WTC11 (cell line): ENCODE data around the gene GRAP. TPM values are rescaled to one million over a fixed set of nuclear protein-coding genes. Genes with fewer than 3 reads are reported as not detected.

Experiments used
- ATAC-seq: fragments of 200-7000 bp; cut with Tn5 transposase; 2 replicates; pipeline ENCODE4 v1.10.0; 2021; ENCODE audit warnings: mild to moderate bottlenecking, moderate library complexity
- CTCF ChIA-PET: fragments of 300-600 bp; sonication (Branson Sonifier 250); formaldehyde crosslinking; loops from one replicate; lab custom pipeline; 2021; ENCODE audit warnings: antibody characterized with exemption; lab: Charles Lee
- POLR2A ChIA-PET: fragments of 350-600 bp; sonication (Branson Sonifier 250); formaldehyde crosslinking; loops from one replicate; lab custom pipeline; 2021; ENCODE audit warnings: antibody characterized with exemption; lab: Charles Lee
- DNase-seq: peaks from one replicate; pipeline ENCODE4 v3.0.0; 2021; ENCODE audit warnings: low spot score
- H3K27ac Mint-ChIP-seq: 2 replicates; pipeline ENCODE4 v1.8.0; 2021; ENCODE audit warnings: mixed read lengths
- H3K27me3 Mint-ChIP-seq: 2 replicates; pipeline ENCODE4 v1.8.0; 2021; ENCODE audit warnings: low read depth, mild to moderate bottlenecking, moderate library complexity, mixed read lengths
- H3K36me3 Mint-ChIP-seq: 2 replicates; pipeline ENCODE4 v1.8.0; 2021; ENCODE audit warnings: mixed read lengths
- H3K4me1 Mint-ChIP-seq: 2 replicates; pipeline ENCODE4 v1.8.0; 2022; ENCODE audit warnings: mixed read lengths
- H3K4me3 Mint-ChIP-seq: 2 replicates; pipeline ENCODE4 v1.8.0; 2021; ENCODE audit warnings: mild to moderate bottlenecking, moderate library complexity, mixed read lengths
- H3K9me3 Mint-ChIP-seq: 2 replicates; pipeline ENCODE4 v1.8.0; 2021; ENCODE audit warnings: mixed read lengths
- AFF4 ChIP-seq: sonication (generic); formaldehyde crosslinking; IDR thresholded peaks from 2 replicates; pipeline ENCODE4 v1.8.1; 2023; ENCODE audit warnings: mild to moderate bottlenecking, missing genetic modification reagents, borderline replicate concordance
- ATF1 ChIP-seq: sonication (generic); formaldehyde crosslinking; IDR thresholded peaks from 2 replicates; pipeline ENCODE4 v1.8.1; 2023; ENCODE audit warnings: mild to moderate bottlenecking, moderate library complexity, missing genetic modification reagents
- CDX4 ChIP-seq: fragments of 250-450 bp; sonication (Bioruptor Pico); IDR thresholded peaks from 2 replicates; pipeline ENCODE4 v1.9.0; 2021; ENCODE audit warnings: moderate library complexity, mild to moderate bottlenecking, inconsistent platforms, borderline replicate concordance
- CREM ChIP-seq: sonication (generic); formaldehyde crosslinking; IDR thresholded peaks from 2 replicates; pipeline ENCODE4 v1.8.1; 2022; ENCODE audit warnings: mild to moderate bottlenecking, missing genetic modification reagents, moderate library complexity
- GTF2I ChIP-seq: fragments of 250-450 bp; sonication (Bioruptor Pico); conservative IDR thresholded peaks from 2 replicates; pipeline ENCODE4 v1.4.0; 2021; ENCODE audit warnings: mild to moderate bottlenecking
- IRF2 ChIP-seq: sonication (generic); formaldehyde crosslinking; IDR thresholded peaks from 2 replicates; pipeline ENCODE4 v1.8.0; 2022; ENCODE audit warnings: low read depth, missing genetic modification reagents, borderline replicate concordance
- NFE2L1 ChIP-seq: sonication (generic); formaldehyde crosslinking; IDR thresholded peaks from 2 replicates; pipeline ENCODE4 v1.8.1; 2023; ENCODE audit warnings: missing genetic modification reagents
- NR2C2 ChIP-seq: sonication (generic); formaldehyde crosslinking; IDR thresholded peaks from 2 replicates; pipeline ENCODE4 v1.8.0; 2022; ENCODE audit warnings: mild to moderate bottlenecking, missing genetic modification reagents
- OVOL2 ChIP-seq: fragments of 250-450 bp; sonication (Bioruptor Pico); IDR thresholded peaks from 2 replicates; pipeline ENCODE4 v1.9.0; 2021; ENCODE audit warnings: mild to moderate bottlenecking, borderline replicate concordance
- TEAD1 ChIP-seq: sonication (generic); formaldehyde crosslinking; IDR thresholded peaks from 2 replicates; pipeline ENCODE4 v1.8.0; 2022; ENCODE audit warnings: mild to moderate bottlenecking, missing genetic modification reagents
- TEAD4 ChIP-seq: sonication (generic); formaldehyde crosslinking; IDR thresholded peaks from 2 replicates; pipeline ENCODE4 v1.8.0; 2022; ENCODE audit warnings: mild to moderate bottlenecking, missing genetic modification reagents
- ZNF121 ChIP-seq: sonication (generic); formaldehyde crosslinking; IDR thresholded peaks from 2 replicates; pipeline ENCODE4 v1.8.0; 2023; ENCODE audit warnings: missing genetic modification reagents
- ZNF138 ChIP-seq: sonication (generic); formaldehyde crosslinking; conservative IDR thresholded peaks from 2 replicates; pipeline ENCODE4 v1.8.1; 2022; ENCODE audit warnings: mild to moderate bottlenecking, moderate library complexity, missing genetic modification reagents
- ZNF219 ChIP-seq: sonication (generic); formaldehyde crosslinking; IDR thresholded peaks from 2 replicates; pipeline ENCODE4 v1.8.0; 2023; ENCODE audit warnings: missing genetic modification reagents, mild to moderate bottlenecking, borderline replicate concordance
- ZNF396 ChIP-seq: fragments of 250-450 bp; sonication (Bioruptor Pico); IDR thresholded peaks from 2 replicates; pipeline ENCODE4 v1.8.0; 2021; ENCODE audit warnings: mild to moderate bottlenecking, moderate library complexity, borderline replicate concordance
- ZNF512 ChIP-seq: sonication (generic); formaldehyde crosslinking; IDR thresholded peaks from 2 replicates; pipeline ENCODE4 v1.8.1; 2022; ENCODE audit warnings: missing genetic modification reagents, borderline replicate concordance
- total RNA-seq: library from RNA; stranded (reverse); gene quantifications from 3 replicates; pipeline ENCODE4 v1.2.3, GENCODE V29; 2021
- TF ChIP-seq, protein P1 (sequence below): sonication (generic); formaldehyde crosslinking; IDR thresholded peaks from 2 replicates; pipeline ENCODE4 v1.8.1; 2022; ENCODE audit warnings: mild to moderate bottlenecking, moderate library complexity, missing genetic modification reagents
- TF ChIP-seq, protein P2 (sequence below): sonication (generic); formaldehyde crosslinking; IDR thresholded peaks from 2 replicates; pipeline ENCODE4 v1.8.0; 2022; ENCODE audit warnings: mild to moderate bottlenecking, missing genetic modification reagents
- TF ChIP-seq, protein P3 (sequence below): sonication (generic); formaldehyde crosslinking; IDR thresholded peaks from 2 replicates; pipeline ENCODE4 v1.8.0; 2022; ENCODE audit warnings: mild to moderate bottlenecking, missing genetic modification reagents
- TF ChIP-seq, protein P4 (sequence below): fragments of 250-450 bp; sonication (Bioruptor Pico); IDR thresholded peaks from 2 replicates; pipeline ENCODE4 v2.1.2; 2022; ENCODE audit warnings: mild to moderate bottlenecking, moderate library complexity

Gene GRAP
- total RNA-seq, 1 experiment from 2014 or later: 0.59 TPM

DNA sequence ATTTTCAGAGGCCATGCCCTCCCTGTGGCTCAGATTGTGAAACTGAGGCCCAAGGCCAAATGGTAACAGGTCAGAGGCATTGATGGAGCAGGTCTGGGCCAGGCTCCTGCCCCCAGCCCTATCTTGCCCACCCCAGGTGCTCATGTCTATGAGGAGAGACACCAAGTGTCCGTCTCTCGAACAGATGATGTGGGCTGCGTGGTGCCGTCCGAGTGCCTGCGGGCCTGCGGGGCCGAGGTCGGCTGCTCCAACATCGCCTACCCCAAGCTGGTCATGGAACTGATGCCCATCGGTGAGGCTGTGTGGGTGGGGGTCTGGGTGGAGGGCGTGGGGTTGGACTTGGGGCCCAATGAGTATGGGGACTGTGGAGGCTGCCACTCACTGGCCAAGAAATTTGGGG is 33.5 kb downstream of the GRAP start:
- TF ChIP-seq NFE2L1 (CRISPR knock-in tag): no peak
- no peak for TF ChIP-seq IRF2 (CRISPR knock-in tag)
- no peak for TF ChIP-seq NR2C2 (CRISPR knock-in tag)
- no peak for TF ChIP-seq OVOL2
- TF ChIP-seq ZNF121 (CRISPR knock-in tag): no peak
- TF ChIP-seq, protein P1, sequence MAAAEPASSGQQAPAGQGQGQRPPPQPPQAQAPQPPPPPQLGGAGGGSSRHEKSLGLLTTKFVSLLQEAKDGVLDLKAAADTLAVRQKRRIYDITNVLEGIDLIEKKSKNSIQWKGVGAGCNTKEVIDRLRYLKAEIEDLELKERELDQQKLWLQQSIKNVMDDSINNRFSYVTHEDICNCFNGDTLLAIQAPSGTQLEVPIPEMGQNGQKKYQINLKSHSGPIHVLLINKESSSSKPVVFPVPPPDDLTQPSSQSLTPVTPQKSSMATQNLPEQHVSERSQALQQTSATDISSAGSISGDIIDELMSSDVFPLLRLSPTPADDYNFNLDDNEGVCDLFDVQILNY (CRISPR knock-in tag): no peak
- ATAC-seq (no peak), DNase-seq (no peak)
- ChIA-PET CTCF (no interaction called here), POLR2A (no interaction called here)
- H3K36me3 Mint-ChIP-seq: no peaks in the 10 kb centered on the region
- H3K27me3 Mint-ChIP-seq: no peaks in the 10 kb centered on the region; the same call in 1 of the 2 replicates
- H3K4me3 Mint-ChIP-seq: no peak overlapping the region
- peaks cover 8% of the 10 kb centered on the region for H3K4me1 Mint-ChIP-seq
- H3K9me3 Mint-ChIP-seq: no peaks in the 10 kb centered on the region
- no peak overlapping the region for H3K27ac Mint-ChIP-seq

GRCh38 chr17:19012171-19013080 is 34.3 kb downstream of the GRAP start:
- ChIA-PET POLR2A (no interaction called here), CTCF (interaction anchor here (1.2 kb wide), 1 partner anchor 51 kb away, joined by 3 read pairs; no protein-coding TSS in a partner anchor)
- no peak overlapping the region for H3K27ac Mint-ChIP-seq
- H3K27me3 Mint-ChIP-seq: no peaks in the 10 kb centered on the region; the same call in 1 of the 2 replicates
- no peaks in the 10 kb centered on the region; the same call in 1 of the 2 replicates for H3K9me3 Mint-ChIP-seq
- DNase-seq (no peak), ATAC-seq (no peak)
- H3K4me1 Mint-ChIP-seq: peaks cover 8% of the 10 kb centered on the region
- TF ChIP-seq ZNF138 (CRISPR knock-in tag): no peak
- no peak for TF ChIP-seq CREM (CRISPR knock-in tag)
- no peak for TF ChIP-seq CDX4 (CRISPR knock-in tag)
- no peak for TF ChIP-seq ZNF219 (CRISPR knock-in tag)
- no peak overlapping the region for H3K4me3 Mint-ChIP-seq
- H3K36me3 Mint-ChIP-seq: no peaks in the 10 kb centered on the region

DNA sequence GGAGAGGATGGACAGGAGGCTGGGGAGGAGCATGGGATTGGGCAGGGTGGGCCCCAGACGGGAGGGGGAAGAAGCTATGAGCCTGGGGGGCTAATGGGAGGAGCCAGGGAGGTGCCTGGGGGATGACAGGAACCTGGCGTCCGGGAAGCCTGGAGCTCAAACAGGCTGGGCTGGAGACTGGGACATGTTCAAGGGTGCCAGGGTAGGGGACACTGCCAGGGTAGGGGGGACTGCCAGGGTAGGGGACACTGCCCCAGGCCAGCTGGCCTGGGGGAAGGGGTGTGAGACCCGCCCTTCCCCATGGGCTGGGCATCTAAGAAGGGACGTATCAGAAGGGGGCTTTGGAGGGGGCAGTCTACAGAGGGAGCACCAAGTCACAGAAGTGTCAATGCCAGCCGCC is 35.2 kb downstream of the GRAP start:
- no peak for ATAC-seq
- no peak for DNase-seq
- ChIA-PET CTCF (interaction anchor here (1.2 kb wide), 1 partner anchor 51 kb away, joined by 3 read pairs; no protein-coding TSS in a partner anchor), POLR2A (interaction anchor here (1.0 kb wide), 1 partner anchor 11 kb away, joined by 3 read pairs; no protein-coding TSS in a partner anchor)
- peaks cover 8% of the 10 kb centered on the region for H3K4me1 Mint-ChIP-seq
- no peak for TF ChIP-seq GTF2I (CRISPR knock-in tag)
- no peak for TF ChIP-seq AFF4
- TF ChIP-seq, protein P2, sequence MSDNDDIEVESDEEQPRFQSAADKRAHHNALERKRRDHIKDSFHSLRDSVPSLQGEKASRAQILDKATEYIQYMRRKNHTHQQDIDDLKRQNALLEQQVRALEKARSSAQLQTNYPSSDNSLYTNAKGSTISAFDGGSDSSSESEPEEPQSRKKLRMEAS (CRISPR knock-in tag): no peak
- no peak for TF ChIP-seq TEAD4 (CRISPR knock-in tag)
- TF ChIP-seq ATF1 (CRISPR knock-in tag): no peak
- TF ChIP-seq ZNF512 (CRISPR knock-in tag): no peak
- TF ChIP-seq, protein P3, sequence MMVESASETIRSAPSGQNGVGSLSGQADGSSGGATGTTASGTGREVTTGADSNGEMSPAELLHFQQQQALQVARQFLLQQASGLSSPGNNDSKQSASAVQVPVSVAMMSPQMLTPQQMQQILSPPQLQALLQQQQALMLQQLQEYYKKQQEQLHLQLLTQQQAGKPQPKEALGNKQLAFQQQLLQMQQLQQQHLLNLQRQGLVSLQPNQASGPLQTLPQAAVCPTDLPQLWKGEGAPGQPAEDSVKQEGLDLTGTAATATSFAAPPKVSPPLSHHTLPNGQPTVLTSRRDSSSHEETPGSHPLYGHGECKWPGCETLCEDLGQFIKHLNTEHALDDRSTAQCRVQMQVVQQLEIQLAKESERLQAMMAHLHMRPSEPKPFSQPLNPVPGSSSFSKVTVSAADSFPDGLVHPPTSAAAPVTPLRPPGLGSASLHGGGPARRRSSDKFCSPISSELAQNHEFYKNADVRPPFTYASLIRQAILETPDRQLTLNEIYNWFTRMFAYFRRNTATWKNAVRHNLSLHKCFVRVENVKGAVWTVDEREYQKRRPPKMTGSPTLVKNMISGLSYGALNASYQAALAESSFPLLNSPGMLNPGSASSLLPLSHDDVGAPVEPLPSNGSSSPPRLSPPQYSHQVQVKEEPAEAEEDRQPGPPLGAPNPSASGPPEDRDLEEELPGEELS (CRISPR knock-in tag): no peak
- no peak for TF ChIP-seq TEAD1 (CRISPR knock-in tag)
- TF ChIP-seq, protein P4, sequence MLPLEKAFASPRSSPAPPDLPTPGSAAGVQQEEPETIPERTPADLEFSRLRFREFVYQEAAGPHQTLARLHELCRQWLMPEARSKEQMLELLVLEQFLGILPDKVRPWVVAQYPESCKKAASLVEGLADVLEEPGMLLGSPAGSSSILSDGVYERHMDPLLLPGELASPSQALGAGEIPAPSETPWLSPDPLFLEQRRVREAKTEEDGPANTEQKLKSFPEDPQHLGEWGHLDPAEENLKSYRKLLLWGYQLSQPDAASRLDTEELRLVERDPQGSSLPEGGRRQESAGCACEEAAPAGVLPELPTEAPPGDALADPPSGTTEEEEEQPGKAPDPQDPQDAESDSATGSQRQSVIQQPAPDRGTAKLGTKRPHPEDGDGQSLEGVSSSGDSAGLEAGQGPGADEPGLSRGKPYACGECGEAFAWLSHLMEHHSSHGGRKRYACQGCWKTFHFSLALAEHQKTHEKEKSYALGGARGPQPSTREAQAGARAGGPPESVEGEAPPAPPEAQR (CRISPR knock-in tag): no peak
- no peak for TF ChIP-seq ZNF396
- H3K27ac Mint-ChIP-seq: no peak overlapping the region
- no peak overlapping the region for H3K4me3 Mint-ChIP-seq
- no peaks in the 10 kb centered on the region; the same call in 1 of the 2 replicates for H3K27me3 Mint-ChIP-seq
- no peaks in the 10 kb centered on the region for H3K36me3 Mint-ChIP-seq
- peaks cover 8% of the 10 kb centered on the region for H3K9me3 Mint-ChIP-seq
